COLO668 (cell line): ENCODE data around the gene LRRC17.
"Not testable (repeated sequence)": the region's sequence is repeated elsewhere in the genome, so short reads cannot be mapped to it uniquely, and the experiment has no call there.

Experiments
- DNase-seq: peaks from one replicate; lab custom pipeline; 2025; ENCODE audit not compliant: unreplicated experiment; lab: John Stamatoyannopoulos, UW

Gene LRRC17

GRCh38 chr7:102897211-102897631 is 15.6 kb upstream of the LRRC17 start:
- no peak for DNase-seq

GRCh38 chr7:102897856-102898531 is 14.8 kb upstream of the LRRC17 start:
- DNase-seq: no peak

- no peak for DNase-seq
These were observed 14.3 kb upstream of the LRRC17 start for GRCh38 chr7:102898532-102898859.

GRCh38 chr7:102902052-102902451 is 10.7 kb upstream of the LRRC17 start:
- DNase-seq: not testable (repeated sequence)

GRCh38 chr7:102903576-102903975 is 9.2 kb upstream of the LRRC17 start:
- not testable (repeated sequence) for DNase-seq

GRCh38 chr7:102908676-102909075 is 4.1 kb upstream of the LRRC17 start:
- DNase-seq: no peak

GRCh38 chr7:102913826-102914225 is 1.0 kb downstream of the LRRC17 start:
- DNase-seq: no peak

GRCh38 chr7:102914585-102914984 is 1.8 kb downstream of the LRRC17 start:
- DNase-seq: no peak

GRCh38 chr7:102916426-102916825 is 3.6 kb downstream of the LRRC17 start:
- DNase-seq: no peak

GRCh38 chr7:102916881-102917280 is 4.1 kb downstream of the LRRC17 start:
- DNase-seq: no peak

- no peak for DNase-seq
These were observed 4.9 kb downstream of the LRRC17 start for GRCh38 chr7:102917436-102918353.

GRCh38 chr7:102918845-102919244 is 6.0 kb downstream of the LRRC17 start:
- DNase-seq: no peak

- DNase-seq: no peak
These were observed 13.4 kb downstream of the LRRC17 start for GRCh38 chr7:102925976-102926782.

- DNase-seq: no peak
These were observed 14.0 kb downstream of the LRRC17 start for GRCh38 chr7:102926783-102927140.

- no peak for DNase-seq
These were observed 14.6 kb downstream of the LRRC17 start for GRCh38 chr7:102927312-102927933.

- no peak for DNase-seq
These were observed 19.0 kb downstream of the LRRC17 start for GRCh38 chr7:102931757-102932156.

GRCh38 chr7:102933763-102934162 is 21.0 kb downstream of the LRRC17 start:
- no peak for DNase-seq

- no peak for DNase-seq
These were observed 21.4 kb downstream of the LRRC17 start for GRCh38 chr7:102934239-102934638.

- no peak for DNase-seq
These were observed 21.9 kb downstream of the LRRC17 start for GRCh38 chr7:102934701-102935100.

GRCh38 chr7:102935450-102936115 is 22.8 kb downstream of the LRRC17 start:
- DNase-seq: no peak

GRCh38 chr7:102938679-102939078 is 25.9 kb downstream of the LRRC17 start:
- DNase-seq: no peak
